DMS79 treated with DMSO at 0.1 percent for 48 hours (cell line): ENCODE data around the gene LDHD.
A peak's percentile ranks its signal among the peaks of the same experiment; 100 is the strongest.

Source experiments
- DNase-seq: peaks from one replicate; lab custom pipeline; 2025; lab: John Stamatoyannopoulos, UW

LDHD gene

GRCh38 chr16:75062135-75062975 is 54.2 kb downstream of the LDHD start:
- DNase-seq = peak; percentile 32
